ENCODE results near the gene CCDC159.
"Not testable (repeated sequence)": the region's sequence is repeated elsewhere in the genome, so short reads cannot be mapped to it uniquely, and the experiment has no call there.

The CCDC159 gene

GRCh38 chr19:11338569-11339253 is 7.6 kb upstream of the CCDC159 start:
- 29% methylated on average over 16 of the region's 21 CpGs for WGBS
- peak overlapping the region in 1 of 2 experiments; percentile 46 for H3K23ac ChIP-seq (ENCODE audit: low read length in 2 of 2)
- H3K79me1 ChIP-seq (replicated peaks; ENCODE audit: low read length, poor library complexity, severe bottlenecking) = peaks cover 6% of the 10 kb centered on the region
- H3K4ac ChIP-seq (ENCODE audit: low read depth in 1 of 2, low read length in 2 of 2) = peak overlapping the region; percentile 80 to 94
- H2BK12ac ChIP-seq (ENCODE audit: low read length in 2 of 2) = peak overlapping the region; percentile 95 to 97
- H3K4me2 ChIP-seq (ENCODE audit: low read length, poor library complexity, severe bottlenecking) = peak overlapping the region; percentile 82
- H2AFZ ChIP-seq (ENCODE audit: low read depth, low read length) = peak overlapping the region; percentile 54
- no peak overlapping the region for H2BK5ac ChIP-seq (ENCODE audit: low read depth, low read length, poor library complexity, severe bottlenecking)
- H3K9ac ChIP-seq (ENCODE audit: low read length) = peak overlapping the region; percentile 85
- H3K4me1 ChIP-seq (ENCODE audit: control insufficient read depth, insufficient read depth, low read depth, low read length) = peaks cover 22% of the 10 kb centered on the region
- no peak overlapping the region for H2AK5ac ChIP-seq (ENCODE audit: low read length, severe bottlenecking)
- H3K36me3 ChIP-seq (ENCODE audit: control insufficient read depth in 1 of 2, insufficient read depth in 2 of 2, low read depth in 1 of 2, low read length in 2 of 2) = peaks cover 22 to 25% of the 10 kb centered on the region in 2 experiments
- peak overlapping the region; percentile 91 for H4K91ac ChIP-seq (ENCODE audit: low read length)
- H3K4me3 ChIP-seq (ENCODE audit: insufficient read depth in 1 of 2, low read depth in 1 of 2, low read length in 2 of 2) = peak overlapping the region; percentile 59 to 82
- H3K27ac ChIP-seq (ENCODE audit: low read length, poor library complexity, severe bottlenecking) = no peak overlapping the region
- H3K18ac ChIP-seq (ENCODE audit: low read depth in 1 of 2, low read length in 2 of 2) = peak overlapping the region; percentile 82 to 88
- peak overlapping the region in 1 of 2 experiments; percentile 93 for H3K14ac ChIP-seq (ENCODE audit: low read length in 2 of 2)
- peak overlapping the region; percentile 87 for H4K8ac ChIP-seq (ENCODE audit: low read length)
- peak overlapping the region; percentile 98 for H2BK15ac ChIP-seq (ENCODE audit: low read depth, poor library complexity, severe bottlenecking)
- no peak for DNase-seq
- peak overlapping the region; percentile 95 for H2BK120ac ChIP-seq (ENCODE audit: low read depth, low read length)
- H3K27me3 ChIP-seq (ENCODE audit: control insufficient read depth in 1 of 2, insufficient read depth in 1 of 2, low read length in 2 of 2) = no peaks in the 10 kb centered on the region
- H3K9me3 ChIP-seq (ENCODE audit: control insufficient read depth, low read length) = no peaks in the 10 kb centered on the region

- Histone ChIP-seq H2AFZ (ENCODE audit: low read depth, low read length) (peak within 1 kb of the TSS; percentile 58), H3K27me3 (ENCODE audit: control insufficient read depth in 1 of 2, insufficient read depth in 1 of 2, low read length in 2 of 2) (no peaks in the 10 kb centered on the region), H2BK120ac (ENCODE audit: low read depth, low read length) (peak within 1 kb of the TSS; percentile 95), H3K14ac (ENCODE audit: low read length in 2 of 2) (peak within 1 kb of the TSS in 1 of 2 experiments; percentile 93), H2BK5ac (ENCODE audit: low read depth, low read length, poor library complexity, severe bottlenecking) (no peak within 1 kb of the TSS), H3K27ac (ENCODE audit: low read length, poor library complexity, severe bottlenecking) (no peak within 1 kb of the TSS), H3K4ac (ENCODE audit: low read depth in 1 of 2, low read length in 2 of 2) (peak within 1 kb of the TSS; percentile 80 to 94), H4K91ac (ENCODE audit: low read length) (peak within 1 kb of the TSS; percentile 91), H3K23ac (ENCODE audit: low read length in 2 of 2) (peak within 1 kb of the TSS in 1 of 2 experiments; percentile 46), H2AK5ac (ENCODE audit: low read length, severe bottlenecking) (no peak within 1 kb of the TSS), H2BK15ac (ENCODE audit: low read depth, poor library complexity, severe bottlenecking) (peak within 1 kb of the TSS; percentile 98), H3K4me1 (ENCODE audit: control insufficient read depth, insufficient read depth, low read depth, low read length) (peaks cover 23% of the 10 kb centered on the region), H3K9ac (ENCODE audit: low read length) (peak within 1 kb of the TSS; percentile 85), H2BK12ac (ENCODE audit: low read length in 2 of 2) (peak within 1 kb of the TSS; percentile 95 to 97), H3K79me1 (replicated peaks; ENCODE audit: low read length, poor library complexity, severe bottlenecking) (peaks cover 6% of the 10 kb centered on the region), H3K9me3 (ENCODE audit: control insufficient read depth, low read length) (no peaks in the 10 kb centered on the region), H4K8ac (ENCODE audit: low read length) (peak within 1 kb of the TSS; percentile 87), H3K18ac (ENCODE audit: low read depth in 1 of 2, low read length in 2 of 2) (peak within 1 kb of the TSS; percentile 82 to 88), H3K36me3 (ENCODE audit: control insufficient read depth in 1 of 2, insufficient read depth in 2 of 2, low read depth in 1 of 2, low read length in 2 of 2) (peaks cover 19 to 22% of the 10 kb centered on the region in 2 experiments), H3K4me3 (ENCODE audit: insufficient read depth in 1 of 2, low read depth in 1 of 2, low read length in 2 of 2) (peak within 1 kb of the TSS; percentile 59 to 82), H3K4me2 (ENCODE audit: low read length, poor library complexity, severe bottlenecking) (peak within 1 kb of the TSS; percentile 82)
- 13% methylated on average over 35 of the region's 53 CpGs for WGBS
- DNase-seq = peak; percentile 91
These were observed 6.8 kb upstream of the CCDC159 start, which contains the start of gene RAB3D for GRCh38 chr19:11339254-11340098. Gene RAB3D (minus strand): TSS chr19:11339657. CDS start chr19:11337399, 2,258 bp downstream.

GRCh38 chr19:11340099-11340467 is 6.2 kb upstream of the CCDC159 start:
- Histone ChIP-seq H3K4me3 (ENCODE audit: insufficient read depth in 1 of 2, low read depth in 1 of 2, low read length in 2 of 2) (peak overlapping the region in 1 of 2 experiments; percentile 82), H2BK12ac (ENCODE audit: low read length in 2 of 2) (peak overlapping the region; percentile 20 to 87), H3K36me3 (ENCODE audit: control insufficient read depth in 1 of 2, insufficient read depth in 2 of 2, low read depth in 1 of 2, low read length in 2 of 2) (peaks cover 16 to 22% of the 10 kb centered on the region in 2 experiments), H4K8ac (ENCODE audit: low read length) (peak overlapping the region; percentile 45), H3K4ac (ENCODE audit: low read depth in 1 of 2, low read length in 2 of 2) (peak overlapping the region in 1 of 2 experiments; percentile 46), H2BK15ac (ENCODE audit: low read depth, poor library complexity, severe bottlenecking) (peak overlapping the region; percentile 50), H3K4me1 (ENCODE audit: control insufficient read depth, insufficient read depth, low read depth, low read length) (peaks cover 24% of the 10 kb centered on the region), H2BK120ac (ENCODE audit: low read depth, low read length) (peak overlapping the region; percentile 43), H3K18ac (ENCODE audit: low read depth in 1 of 2, low read length in 2 of 2) (peak overlapping the region; percentile 13 to 26), H3K9ac (ENCODE audit: low read length) (peak overlapping the region; percentile 85)
- not testable (repeated sequence) for H3K27me3 ChIP-seq (ENCODE audit: control insufficient read depth in 1 of 2, insufficient read depth in 1 of 2, low read length in 2 of 2); H2AK5ac ChIP-seq (ENCODE audit: low read length, severe bottlenecking); H3K79me1 ChIP-seq (replicated peaks; ENCODE audit: low read length, poor library complexity, severe bottlenecking); H3K9me3 ChIP-seq (ENCODE audit: control insufficient read depth, low read length); H2BK5ac ChIP-seq (ENCODE audit: low read depth, low read length, poor library complexity, severe bottlenecking); H4K91ac ChIP-seq (ENCODE audit: low read length); H3K27ac ChIP-seq (ENCODE audit: low read length, poor library complexity, severe bottlenecking); H3K4me2 ChIP-seq (ENCODE audit: low read length, poor library complexity, severe bottlenecking); DNase-seq; H2AFZ ChIP-seq (ENCODE audit: low read depth, low read length); H3K23ac ChIP-seq (ENCODE audit: low read length in 2 of 2); H3K14ac ChIP-seq (ENCODE audit: low read length in 2 of 2)
- WGBS = 93% methylated on average over 8 of the region's 8 CpGs

- peak overlapping the region in 1 of 2 experiments; percentile 72 for H3K18ac ChIP-seq (ENCODE audit: low read depth in 1 of 2, low read length in 2 of 2)
- no peak overlapping the region for H3K23ac ChIP-seq (ENCODE audit: low read length in 2 of 2)
- no peak overlapping the region for H3K27ac ChIP-seq (ENCODE audit: low read length, poor library complexity, severe bottlenecking)
- H3K79me1 ChIP-seq (replicated peaks; ENCODE audit: low read length, poor library complexity, severe bottlenecking) = peaks cover 12% of the 10 kb centered on the region
- no peaks in the 10 kb centered on the region for H3K27me3 ChIP-seq (ENCODE audit: control insufficient read depth in 1 of 2, insufficient read depth in 1 of 2, low read length in 2 of 2)
- H2AK5ac ChIP-seq (ENCODE audit: low read length, severe bottlenecking) = no peak overlapping the region
- DNase-seq = no peak
- no peak overlapping the region for H2BK12ac ChIP-seq (ENCODE audit: low read length in 2 of 2)
- H2BK5ac ChIP-seq (ENCODE audit: low read depth, low read length, poor library complexity, severe bottlenecking) = no peak overlapping the region
- H4K91ac ChIP-seq (ENCODE audit: low read length) = no peak overlapping the region
- H2AFZ ChIP-seq (ENCODE audit: low read depth, low read length) = no peak overlapping the region
- no peak overlapping the region for H3K4me3 ChIP-seq (ENCODE audit: insufficient read depth in 1 of 2, low read depth in 1 of 2, low read length in 2 of 2)
- no peak overlapping the region for H3K4ac ChIP-seq (ENCODE audit: low read depth in 1 of 2, low read length in 2 of 2)
- H3K9me3 ChIP-seq (ENCODE audit: control insufficient read depth, low read length) = no peaks in the 10 kb centered on the region
- H4K8ac ChIP-seq (ENCODE audit: low read length) = no peak overlapping the region
- H2BK15ac ChIP-seq (ENCODE audit: low read depth, poor library complexity, severe bottlenecking) = no peak overlapping the region
- no peak overlapping the region for H3K14ac ChIP-seq (ENCODE audit: low read length in 2 of 2)
- H3K36me3 ChIP-seq (ENCODE audit: control insufficient read depth in 1 of 2, insufficient read depth in 2 of 2, low read depth in 1 of 2, low read length in 2 of 2) = peaks cover 4 to 13% of the 10 kb centered on the region in 2 experiments
- WGBS = 100% methylated on average over 1 of the region's 3 CpGs
- peaks cover 31% of the 10 kb centered on the region for H3K4me1 ChIP-seq (ENCODE audit: control insufficient read depth, insufficient read depth, low read depth, low read length)
- no peak overlapping the region for H3K4me2 ChIP-seq (ENCODE audit: low read length, poor library complexity, severe bottlenecking)
- H3K9ac ChIP-seq (ENCODE audit: low read length) = no peak overlapping the region
- no peak overlapping the region for H2BK120ac ChIP-seq (ENCODE audit: low read depth, low read length)
These were observed 3.9 kb upstream of the CCDC159 start for GRCh38 chr19:11342429-11342828.

Data from mesenchymal stem cell (in vitro differentiated cells and primary cell).